Measurements from ENCODE around the gene PARN. TPM values are rescaled to one million over a fixed set of nuclear protein-coding genes. Genes with fewer than 3 reads are reported as not detected.

The PARN gene
- total and polyA plus RNA-seq, 9 of the 15 experiments (the other 6 are each of a cell fraction or from before 2014, with no cell fraction given) = 9.6 to 51.3 (median 40.4) TPM

DNA sequence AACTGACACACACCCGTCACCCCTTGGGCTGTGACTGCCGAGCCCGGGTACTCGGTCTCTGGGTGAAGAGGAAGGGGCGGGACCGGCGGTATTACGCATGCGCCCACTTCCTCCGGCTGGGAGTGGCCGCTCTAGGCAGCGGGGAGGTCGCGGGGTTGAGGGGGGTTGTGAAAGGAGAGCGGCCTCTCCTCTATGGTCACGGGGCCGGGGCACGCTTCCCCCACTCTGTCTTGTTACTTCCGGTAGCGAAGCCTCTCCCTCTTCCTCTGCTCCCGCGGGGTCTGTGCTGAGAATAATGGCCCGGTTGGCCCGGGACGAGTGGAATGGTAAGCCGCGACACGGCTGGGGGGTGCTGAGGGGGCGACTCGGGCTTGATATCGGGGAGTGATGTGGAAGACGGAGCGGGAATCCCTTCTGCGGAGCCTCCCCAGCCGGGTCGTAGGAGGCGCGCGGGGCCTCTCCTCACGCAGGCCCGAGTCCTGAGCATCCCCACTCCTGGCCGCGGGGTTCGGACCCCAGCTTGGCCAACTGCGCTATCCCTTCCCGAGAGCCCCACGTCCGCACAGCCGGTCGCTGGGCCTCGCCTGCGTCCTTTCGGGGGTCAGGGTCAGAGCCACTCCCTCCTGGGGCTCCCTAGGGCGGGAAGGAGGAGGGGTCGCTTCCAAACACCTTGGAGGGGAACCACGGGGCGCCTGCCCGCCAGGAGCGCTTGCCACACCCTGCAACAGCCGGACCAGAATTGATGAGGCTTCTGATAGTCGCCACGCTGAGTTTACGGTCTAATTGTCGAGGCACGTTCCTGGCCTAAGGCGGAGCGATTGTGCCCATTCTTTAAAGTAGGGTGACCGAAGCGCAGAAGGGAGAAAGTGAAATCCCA, 2.9 kb upstream of the PARN start, which contains the start of gene BFAR (continued):
- peak; percentile 51 for TF ChIP-seq NR2C1 (IDR thresholded peaks at IDR 0.05)
- no peak for TF ChIP-seq NR2C1 (tag; IDR thresholded peaks at IDR 0.05)
- TF ChIP-seq ZNF12 (CRISPR knock-in tag; IDR thresholded peaks at IDR 0.05) = no peak; the same call in 1 of the 2 replicates
- TF ChIP-seq, protein P1, sequence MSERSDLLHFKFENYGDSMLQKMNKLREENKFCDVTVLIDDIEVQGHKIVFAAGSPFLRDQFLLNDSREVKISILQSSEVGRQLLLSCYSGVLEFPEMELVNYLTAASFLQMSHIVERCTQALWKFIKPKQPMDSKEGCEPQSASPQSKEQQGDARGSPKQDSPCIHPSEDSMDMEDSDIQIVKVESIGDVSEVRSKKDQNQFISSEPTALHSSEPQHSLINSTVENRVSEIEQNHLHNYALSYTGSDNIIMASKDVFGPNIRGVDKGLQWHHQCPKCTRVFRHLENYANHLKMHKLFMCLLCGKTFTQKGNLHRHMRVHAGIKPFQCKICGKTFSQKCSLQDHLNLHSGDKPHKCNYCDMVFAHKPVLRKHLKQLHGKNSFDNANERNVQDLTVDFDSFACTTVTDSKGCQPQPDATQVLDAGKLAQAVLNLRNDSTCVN (CRISPR knock-in tag; IDR thresholded peaks at IDR 0.05) = no peak
- TF ChIP-seq ZFP30 (CRISPR knock-in tag; IDR thresholded peaks at IDR 0.05; ENCODE audit: borderline replicate concordance) = no peak
- TF ChIP-seq HNRNPL (IDR thresholded peaks at IDR 0.05; ENCODE audit: low read depth, low read length) = no peak
- peak; percentile 44 for TF ChIP-seq HMGN3 (IDR thresholded peaks at IDR 0.05; ENCODE audit: borderline replicate concordance, extremely low read depth, insufficient read length, low read depth, low read length)
- no peak for TF ChIP-seq SMARCB1 (IDR thresholded peaks at IDR 0.05; ENCODE audit: insufficient read length, low read depth)
- 0 out of 2 replicates have a peak, but pooled peaks have one; percentile 51 for TF ChIP-seq ZNF24 (IDR thresholded peaks at IDR 0.05)
- TF ChIP-seq ZBTB8A (IDR thresholded peaks at IDR 0.05; ENCODE audit: partially characterized antibody) = no peak
- TF ChIP-seq THRAP3 (IDR thresholded peaks at IDR 0.05; ENCODE audit: borderline replicate concordance) = no peak
- no peak for TF ChIP-seq ZNF75A (CRISPR knock-in tag; IDR thresholded peaks at IDR 0.05)
- TF ChIP-seq, protein P2, sequence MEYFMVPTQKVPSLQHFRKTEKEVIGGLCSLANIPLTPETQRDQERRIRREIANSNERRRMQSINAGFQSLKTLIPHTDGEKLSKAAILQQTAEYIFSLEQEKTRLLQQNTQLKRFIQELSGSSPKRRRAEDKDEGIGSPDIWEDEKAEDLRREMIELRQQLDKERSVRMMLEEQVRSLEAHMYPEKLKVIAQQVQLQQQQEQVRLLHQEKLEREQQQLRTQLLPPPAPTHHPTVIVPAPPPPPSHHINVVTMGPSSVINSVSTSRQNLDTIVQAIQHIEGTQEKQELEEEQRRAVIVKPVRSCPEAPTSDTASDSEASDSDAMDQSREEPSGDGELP (CRISPR knock-in tag; IDR thresholded peaks at IDR 0.05; ENCODE audit: borderline replicate concordance) = peak; percentile 79
- TF ChIP-seq, protein P3, sequence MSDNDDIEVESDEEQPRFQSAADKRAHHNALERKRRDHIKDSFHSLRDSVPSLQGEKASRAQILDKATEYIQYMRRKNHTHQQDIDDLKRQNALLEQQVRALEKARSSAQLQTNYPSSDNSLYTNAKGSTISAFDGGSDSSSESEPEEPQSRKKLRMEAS (CRISPR knock-in tag; IDR thresholded peaks at IDR 0.05) = peak; percentile 44
- TF ChIP-seq FOXK2 (conservative IDR thresholded peaks at IDR 0.05 in 1 of 2, IDR thresholded peaks at IDR 0.05 in 1 of 2; ENCODE audit: low read depth in 2 of 2) = peak; percentile 68 to 74; a peak in 3 of 4 replicates
- TF ChIP-seq ZBTB12 (CRISPR knock-in tag; IDR thresholded peaks at IDR 0.05) = no peak
- peak; percentile 5 for TF ChIP-seq POLR2B (IDR thresholded peaks at IDR 0.05; ENCODE audit: low read depth, partially characterized antibody)
- TF ChIP-seq ZNF707 (CRISPR knock-in tag; conservative IDR thresholded peaks at IDR 0.05) = no peak
- no peak for TF ChIP-seq CAMTA2 (CRISPR knock-in tag; conservative IDR thresholded peaks at IDR 0.05)
- TF ChIP-seq ZBTB7A (IDR thresholded peaks at IDR 0.05; ENCODE audit: borderline replicate concordance, control insufficient read depth, low read depth, low read length) = peak; percentile 87
- no peak for TF ChIP-seq ZNF274 (IDR thresholded peaks at IDR 0.05; ENCODE audit: borderline replicate concordance, low read depth, low read length)

Measured in K562 (cell line).